Right renal pelvis (tissue), 4 donors: ENCODE measurements around the gene APBB1IP. TPM values are rescaled to one million over a fixed set of nuclear protein-coding genes. Genes with fewer than 3 reads are reported as not detected.
"Not testable (repeated sequence)": the region's sequence is repeated elsewhere in the genome, so short reads cannot be mapped to it uniquely, and the experiment has no call there.

Experiments used
- DNase-seq, 4 donors: peaks; one replicate each; pipeline ENCODE4 v3.0.0-alpha.2; 2013; ENCODE audit warnings: low read depth in 4 of 4, low spot score in 3 of 4, missing footprints in 1 of 4
- polyA plus RNA-seq, 4 donors: library from polyadenylated mRNA; unstranded; fragments of 120-200 nt; gene quantifications; one replicate each; pipeline ENCODE4 v1.2.1, GENCODE V29; 2013; ENCODE audit not compliant: insufficient read length in 4 of 4

The APBB1IP gene
- polyA plus RNA-seq, 4 donors, result 1.1 to 1.9 (median 1.5) TPM

DNA sequence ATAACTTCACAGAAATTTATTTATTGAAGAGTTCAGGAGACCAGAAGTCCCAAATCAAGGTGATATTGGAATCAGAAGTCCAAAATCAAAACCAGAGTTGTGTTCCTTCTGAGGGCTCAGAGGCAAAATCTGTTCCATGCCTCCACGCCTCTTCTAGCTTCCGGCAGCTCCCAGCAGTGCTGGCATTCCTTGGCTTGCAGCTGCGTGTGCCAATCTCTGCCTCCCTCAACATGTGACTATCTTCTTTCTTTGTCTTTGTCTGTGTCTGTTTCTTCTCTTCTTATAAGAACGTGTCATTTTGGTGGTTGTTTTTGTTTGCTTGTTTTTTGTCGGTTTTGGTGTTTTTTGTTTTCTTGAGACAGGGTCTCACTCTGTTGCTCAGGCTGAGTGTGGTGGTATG, 116.1 kb downstream of the APBB1IP start:
- no peak for DNase-seq

DNA sequence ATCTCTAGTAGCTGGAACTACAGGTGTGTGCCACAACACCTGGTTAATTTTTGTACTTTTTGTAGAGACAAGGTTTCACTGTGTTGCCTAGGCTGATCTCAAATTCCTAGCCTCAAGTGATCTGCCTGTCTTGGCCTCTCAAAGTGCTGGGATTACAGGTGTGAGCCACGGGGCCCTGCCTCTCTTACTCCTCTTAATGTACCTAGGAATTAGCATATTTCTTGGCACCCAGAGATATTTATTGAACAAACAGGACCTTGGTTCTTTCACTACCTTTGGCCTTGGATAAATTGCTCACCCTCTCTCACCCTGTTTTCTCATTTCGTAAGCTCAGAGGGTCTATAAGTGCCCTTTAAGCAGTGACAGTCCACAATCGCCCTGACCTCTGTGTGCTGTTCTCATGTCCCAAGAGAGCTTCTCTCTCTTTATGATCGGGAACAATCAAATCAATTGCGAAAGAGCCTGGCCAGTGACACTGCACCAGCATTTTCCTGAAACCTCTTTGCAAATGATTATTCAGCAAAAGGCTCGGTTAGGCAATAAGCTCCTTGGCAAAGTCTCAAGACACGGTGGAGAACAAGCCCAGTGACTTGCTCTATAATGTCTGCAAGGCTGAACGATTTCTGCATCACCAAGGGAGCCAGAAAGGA, 117.7 kb downstream of the APBB1IP start:
- no peak for DNase-seq

DNA sequence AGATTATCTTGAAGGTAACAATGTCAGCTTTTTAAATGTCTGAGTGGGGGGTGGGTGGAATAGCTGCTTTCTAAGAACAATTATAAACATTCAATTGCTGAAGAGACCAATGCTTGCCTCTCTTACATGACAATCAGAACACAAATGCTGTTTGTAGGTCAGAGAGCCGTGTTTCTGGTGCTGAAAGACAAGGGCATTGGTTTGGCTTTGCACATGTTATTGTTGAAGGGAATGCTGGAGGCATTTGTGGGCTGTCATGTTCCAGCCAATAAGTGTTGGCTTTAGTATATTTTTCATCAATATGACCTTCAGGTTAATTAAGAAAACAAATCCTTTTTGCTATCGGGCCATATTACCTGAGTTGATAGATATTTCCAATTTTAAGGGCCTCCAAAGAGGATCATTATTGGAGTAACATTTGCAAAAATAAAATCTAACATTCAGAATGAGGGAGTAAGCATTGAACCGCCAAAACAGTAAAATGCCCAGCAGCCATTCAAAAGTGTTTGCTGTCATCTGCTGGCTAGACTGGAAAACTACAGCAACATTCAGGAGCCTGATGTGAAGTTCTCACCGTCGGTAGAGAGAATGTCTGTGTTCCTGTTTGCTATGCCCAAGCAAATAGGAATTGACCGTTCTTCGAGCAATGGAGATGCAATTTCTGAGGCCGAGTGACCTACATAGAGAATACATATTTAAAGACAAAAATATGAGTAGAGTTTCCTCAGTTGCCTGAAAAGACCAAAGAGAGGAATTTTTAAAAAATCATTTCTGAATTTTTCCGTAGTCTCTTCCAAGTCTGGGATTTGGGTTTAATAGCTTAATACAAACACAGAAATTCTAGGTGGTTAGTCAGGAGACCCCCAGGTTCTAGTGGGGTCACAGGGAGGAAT, 118.9 kb downstream of the APBB1IP start:
- DNase-seq, result peak in 2 of 4 donors; percentile 18 to 33

DNA sequence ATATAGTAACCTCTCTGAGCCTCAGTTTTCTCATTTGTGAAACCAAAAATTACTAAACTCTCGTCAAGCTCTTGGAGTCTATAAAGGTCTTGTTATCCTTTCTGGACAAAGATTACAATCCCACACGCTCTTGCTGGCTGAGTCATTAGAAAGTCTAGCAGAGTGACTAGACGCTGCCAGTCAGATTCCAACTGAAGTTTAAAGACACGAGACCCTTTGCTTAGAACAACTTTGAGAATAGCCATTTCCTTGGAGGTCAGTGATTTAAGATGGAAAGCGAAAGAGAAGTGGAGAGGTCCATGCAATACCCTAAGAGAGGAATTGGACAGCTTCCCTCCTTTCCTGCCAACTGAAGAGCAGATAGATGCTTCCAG, 119.5 kb downstream of the APBB1IP start:
- DNase-seq, result no peak

DNA sequence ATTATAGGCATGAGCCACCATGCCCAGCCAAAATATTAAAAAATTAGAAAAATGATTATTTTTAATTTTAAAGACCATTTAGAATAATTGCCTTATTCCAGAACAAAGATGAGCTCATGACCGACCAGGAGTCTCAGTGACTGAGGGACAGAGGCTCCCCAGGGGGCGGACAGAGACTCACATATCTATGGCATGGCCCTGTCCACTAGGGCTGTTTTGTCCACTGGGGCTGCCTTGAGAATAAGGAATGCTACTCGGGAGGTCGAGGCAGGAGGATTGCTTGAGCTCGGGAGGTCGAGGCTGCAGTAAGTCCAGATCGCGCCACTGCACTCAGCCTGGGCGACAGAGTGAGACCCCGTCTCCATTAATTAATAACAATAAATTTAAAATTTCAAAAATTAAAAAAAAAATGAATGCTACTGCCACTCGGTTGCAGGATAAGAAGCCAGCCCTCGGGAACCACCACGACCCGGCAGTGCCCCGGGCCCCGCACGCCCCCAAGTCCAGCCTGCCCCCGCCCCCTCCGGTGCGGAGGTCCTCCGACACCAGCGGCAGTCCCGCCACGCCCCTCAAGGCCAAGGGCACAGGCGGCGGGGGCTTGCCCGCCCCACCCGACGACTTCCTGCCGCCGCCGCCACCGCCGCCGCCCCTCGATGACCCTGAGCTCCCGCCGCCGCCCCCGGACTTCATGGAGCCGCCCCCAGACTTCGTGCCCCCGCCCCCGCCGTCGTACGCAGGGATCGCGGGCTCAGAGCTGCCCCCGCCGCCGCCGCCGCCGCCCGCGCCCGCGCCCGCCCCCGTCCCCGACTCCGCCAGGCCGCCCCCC, 128.6 kb downstream of the APBB1IP start:
- no peak for DNase-seq

DNA sequence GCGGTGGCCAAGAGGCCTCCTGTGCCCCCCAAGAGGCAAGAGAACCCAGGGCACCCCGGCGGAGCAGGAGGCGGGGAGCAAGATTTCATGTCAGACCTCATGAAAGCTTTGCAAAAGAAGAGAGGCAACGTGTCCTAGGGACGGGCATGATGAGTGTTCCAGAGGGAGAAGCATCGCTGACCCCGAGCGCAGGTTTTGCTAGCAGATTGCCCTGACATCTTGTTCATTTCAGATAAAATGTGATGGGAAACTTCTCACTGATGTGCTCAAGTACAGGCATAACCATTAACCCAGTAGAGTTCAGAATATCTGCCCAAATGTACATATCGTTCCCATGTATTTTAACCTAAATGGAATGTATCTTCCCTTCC, 129.2 kb downstream of the APBB1IP start:
- DNase-seq, result no peak

DNA sequence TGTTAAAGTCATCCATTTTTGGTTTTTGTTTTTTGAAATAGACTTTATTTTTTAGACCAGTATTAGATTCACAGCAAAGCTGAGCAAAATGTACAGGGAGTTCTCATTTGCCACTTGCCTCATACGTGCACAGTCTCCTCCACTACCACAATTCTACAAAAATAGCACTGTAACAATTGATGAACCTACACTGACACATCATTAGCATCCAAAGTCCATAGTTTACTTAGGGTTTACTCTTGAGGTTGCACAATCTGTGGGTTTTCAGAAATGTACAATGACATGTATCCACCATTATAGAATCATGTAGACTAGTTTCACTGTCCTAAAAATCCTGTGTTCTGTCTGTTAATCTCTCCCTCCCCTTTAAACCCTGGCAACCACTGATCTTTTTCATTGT, 133.5 kb downstream of the APBB1IP start:
- no peak for DNase-seq

DNA sequence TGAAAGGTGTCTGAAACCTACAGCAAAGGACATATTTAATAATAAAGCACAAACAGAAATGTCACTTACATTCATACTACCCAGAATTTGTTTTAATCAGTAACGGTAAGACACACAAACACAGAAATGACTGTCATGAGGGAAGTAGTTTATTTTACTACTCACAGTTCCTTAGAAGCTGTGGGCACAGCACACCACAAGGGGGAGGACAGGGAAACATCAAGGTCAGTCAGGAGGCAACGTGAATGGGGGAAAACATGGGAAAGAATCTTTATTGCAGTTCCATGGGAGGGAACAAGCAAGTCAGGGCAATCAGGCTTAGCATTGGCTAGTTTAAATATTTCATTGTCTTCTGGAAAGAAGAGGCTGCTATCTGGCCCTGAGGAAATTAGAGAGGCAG, 135.5 kb downstream of the APBB1IP start:
- DNase-seq, result no peak

DNA sequence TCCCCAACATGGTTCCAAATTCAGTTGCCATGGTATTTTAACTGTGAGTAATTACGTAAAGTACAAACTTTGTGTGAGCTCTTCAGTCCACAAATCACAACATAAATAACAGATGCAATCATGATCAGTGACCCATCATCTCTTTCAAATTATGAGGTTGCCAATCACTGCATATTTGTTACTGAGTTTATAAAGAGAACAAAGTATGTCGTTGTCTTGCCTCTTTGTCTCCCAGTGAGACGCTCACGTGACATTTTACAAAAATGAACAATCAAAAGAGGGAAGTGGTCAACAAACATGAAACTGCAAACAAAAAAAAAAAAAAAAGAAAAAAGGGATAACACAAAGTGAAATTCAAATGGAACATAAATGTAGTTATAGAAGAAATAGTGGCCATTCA, 136.6 kb downstream of the APBB1IP start:
- DNase-seq, result no peak

DNA sequence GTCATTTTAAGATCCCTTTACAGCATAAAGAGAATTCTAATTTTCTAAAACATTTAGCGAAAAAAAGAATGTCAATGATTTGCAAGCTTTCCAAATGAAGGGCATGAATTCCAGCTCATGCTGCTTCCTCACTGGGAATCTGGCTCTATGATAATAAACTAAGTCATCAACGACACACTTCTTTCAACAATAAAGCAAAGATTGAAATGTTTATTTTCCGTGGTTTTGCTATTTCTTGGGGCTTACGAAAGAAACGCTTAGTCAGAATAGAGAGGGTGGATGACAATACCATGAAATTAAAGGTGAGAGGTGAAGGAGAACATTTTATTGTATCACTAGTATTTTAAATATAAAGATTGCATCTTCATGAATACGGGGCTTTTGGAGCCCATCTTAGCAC, 140.2 kb downstream of the APBB1IP start:
- DNase-seq, result not testable (repeated sequence)

DNA sequence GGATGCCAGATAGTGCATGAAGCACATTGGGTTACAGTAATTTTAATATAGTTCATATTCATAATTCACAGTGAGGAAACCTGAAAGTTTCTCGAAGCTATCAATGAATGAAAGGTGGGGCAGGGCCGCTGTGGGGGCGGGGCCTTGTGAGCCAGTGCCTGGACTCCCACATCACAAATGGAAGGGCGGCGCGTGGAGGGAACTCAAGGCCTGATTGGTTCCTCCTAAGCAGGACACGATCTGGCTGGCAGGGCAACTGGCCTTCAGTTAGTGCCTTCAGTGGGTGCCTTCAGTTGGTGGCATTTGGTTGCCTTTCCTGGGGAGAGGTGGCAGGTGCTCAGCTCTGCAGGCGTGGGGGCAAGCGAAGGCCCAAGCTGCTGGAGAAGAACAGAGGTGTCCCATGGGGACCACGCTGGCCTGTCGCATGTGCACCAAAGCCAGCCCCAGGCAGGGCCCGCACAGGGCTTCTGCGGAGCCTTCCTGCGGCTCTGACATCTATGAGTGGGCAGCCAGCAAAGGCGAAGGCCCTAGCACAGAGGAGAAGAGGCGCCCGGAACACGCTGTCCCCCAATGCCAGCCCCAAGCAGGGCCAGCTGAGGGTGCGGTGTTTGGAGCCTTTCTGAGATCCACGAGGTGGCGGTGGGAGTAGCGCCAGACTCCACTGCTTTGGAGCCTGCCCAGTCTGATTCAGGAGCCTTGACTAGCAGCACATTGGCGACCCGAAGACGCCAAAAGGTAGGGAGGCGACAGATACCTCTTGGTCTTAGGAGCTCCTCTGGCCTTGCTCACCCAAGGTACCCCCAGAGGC, 141.3 kb downstream of the APBB1IP start:
- DNase-seq, result no peak

DNA sequence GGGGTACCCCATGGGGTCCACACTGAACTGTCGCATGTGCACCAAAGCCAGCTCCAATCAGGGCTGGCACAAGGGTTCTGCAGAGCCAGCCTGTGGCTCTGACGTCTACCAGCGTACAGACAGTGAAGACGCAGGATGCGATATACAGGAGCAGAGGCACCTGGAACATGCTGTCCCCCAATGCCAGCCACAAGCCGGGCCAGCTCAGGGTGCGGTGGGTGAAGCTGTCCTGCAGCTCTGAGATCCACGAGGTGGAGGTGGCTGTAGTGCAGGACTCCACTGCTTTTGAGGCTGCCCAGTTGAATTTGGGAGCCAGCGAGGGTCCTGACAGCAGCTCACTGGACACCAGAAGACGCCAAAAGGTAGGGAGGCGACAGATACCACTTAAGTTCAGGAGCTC, 148.1 kb downstream of the APBB1IP start:
- no peak for DNase-seq

DNA sequence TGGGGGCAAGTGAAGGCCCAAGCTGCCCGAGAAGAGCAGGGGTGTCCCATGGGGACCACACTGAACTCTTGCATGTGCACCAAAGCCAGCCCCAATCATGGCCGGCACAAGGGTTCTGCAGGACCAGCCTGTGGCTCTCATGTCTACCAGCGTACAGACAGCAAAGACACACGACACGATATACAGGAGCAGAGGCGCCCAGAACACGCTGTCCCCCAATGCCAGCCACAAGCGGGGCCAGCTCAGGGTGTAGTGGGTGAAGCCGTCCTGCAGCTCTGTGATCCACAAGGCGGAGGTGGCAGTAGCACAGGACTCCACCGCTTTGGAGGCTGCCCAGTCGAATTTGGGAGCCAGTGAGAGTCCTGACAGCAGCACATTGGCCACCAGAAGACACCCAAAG, 150.5 kb downstream of the APBB1IP start:
- no peak for DNase-seq

DNA sequence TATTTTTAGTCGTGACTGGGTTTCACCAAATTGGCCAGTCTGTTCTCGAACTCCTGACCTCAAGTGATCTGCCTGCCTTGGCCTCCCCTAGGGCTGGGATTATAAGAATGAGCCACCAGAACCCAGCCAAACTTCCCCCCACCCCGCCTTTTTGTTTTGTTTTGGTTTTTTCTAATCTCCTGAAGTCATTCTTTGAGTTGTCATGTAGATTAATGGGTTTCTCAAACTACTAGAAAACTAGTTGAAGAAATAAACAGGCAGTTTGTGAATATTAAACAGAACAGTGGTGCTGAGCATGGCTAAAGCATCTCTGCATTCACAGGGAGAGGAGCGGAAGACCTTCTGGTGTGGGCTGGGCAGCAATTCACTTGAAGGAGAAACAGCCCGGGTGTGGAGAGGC, 151.7 kb downstream of the APBB1IP start:
- not testable (repeated sequence) for DNase-seq

DNA sequence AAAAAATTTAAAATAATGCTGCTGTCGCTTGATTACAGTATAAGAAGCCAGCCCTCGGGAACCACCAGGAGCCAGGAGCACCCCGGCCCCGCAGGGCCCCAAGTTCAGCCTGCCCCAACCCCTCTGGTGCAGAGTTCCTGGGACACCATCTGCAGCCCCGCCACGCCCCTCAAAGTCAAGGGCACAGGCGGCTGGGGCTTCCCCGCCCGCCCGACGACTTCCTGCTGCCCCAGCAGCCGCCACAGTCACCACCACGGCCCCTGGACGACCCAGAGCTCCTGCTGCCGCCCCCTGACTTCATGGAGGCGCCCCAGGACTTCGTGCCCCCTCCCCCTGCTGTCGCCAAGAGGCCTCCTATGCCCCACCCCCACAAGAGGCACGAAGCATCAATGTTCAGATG, 155.8 kb downstream of the APBB1IP start:
- DNase-seq, result no peak

DNA sequence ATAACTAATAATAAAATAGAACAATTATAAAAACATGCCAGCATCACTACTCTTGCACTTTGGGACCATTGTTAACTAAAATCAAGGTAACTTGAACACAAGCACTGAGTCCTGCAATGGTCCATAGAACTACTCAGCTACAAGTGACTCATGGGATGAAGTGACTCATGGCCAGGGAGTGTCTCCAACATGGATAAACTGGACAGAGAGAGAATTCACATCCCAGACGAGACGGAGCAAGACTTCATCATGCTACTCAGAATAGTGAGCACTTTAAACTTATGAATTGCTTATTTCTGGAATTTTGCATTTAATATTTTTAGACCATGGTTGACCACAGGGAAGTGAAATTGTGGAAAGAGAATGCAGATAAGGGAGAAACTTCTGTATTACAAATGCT, 165.1 kb downstream of the APBB1IP start:
- not testable (repeated sequence) for DNase-seq

DNA sequence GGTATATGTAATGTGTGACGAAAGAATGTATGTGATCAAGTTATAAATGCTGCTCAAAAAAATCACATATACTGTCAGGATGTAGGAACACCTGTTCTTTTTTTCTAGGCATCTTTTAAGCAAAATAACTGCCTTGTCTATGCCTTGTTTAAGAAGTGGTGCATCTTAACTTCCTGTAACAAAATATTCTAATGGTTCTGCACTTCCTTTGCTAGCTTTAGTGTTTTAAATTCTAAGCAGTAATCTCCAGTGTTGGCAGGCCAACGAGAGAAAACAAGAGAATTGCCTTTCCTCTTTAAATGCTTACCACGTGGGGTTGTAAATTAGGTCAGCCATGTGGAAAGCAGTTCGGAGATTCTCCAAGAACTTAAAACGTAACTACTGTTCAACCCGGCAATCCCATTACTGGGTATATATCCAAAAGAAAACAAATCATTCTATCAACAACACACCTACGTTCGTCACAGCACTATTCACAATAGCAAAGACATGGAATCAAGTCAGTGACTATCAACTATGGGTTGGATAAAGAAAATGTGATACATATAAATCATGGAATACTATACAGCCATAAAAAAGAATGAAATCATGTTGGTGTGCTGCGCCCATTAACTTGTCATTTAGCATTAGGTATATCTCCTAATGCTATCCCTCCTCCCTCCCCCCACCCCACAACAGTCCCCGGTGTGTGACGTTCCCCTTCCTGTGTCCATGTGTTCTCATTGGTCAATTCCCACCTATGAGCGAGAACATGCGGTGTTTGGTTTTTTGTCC, 166.4 kb downstream of the APBB1IP start:
- not testable (repeated sequence) for DNase-seq

DNA sequence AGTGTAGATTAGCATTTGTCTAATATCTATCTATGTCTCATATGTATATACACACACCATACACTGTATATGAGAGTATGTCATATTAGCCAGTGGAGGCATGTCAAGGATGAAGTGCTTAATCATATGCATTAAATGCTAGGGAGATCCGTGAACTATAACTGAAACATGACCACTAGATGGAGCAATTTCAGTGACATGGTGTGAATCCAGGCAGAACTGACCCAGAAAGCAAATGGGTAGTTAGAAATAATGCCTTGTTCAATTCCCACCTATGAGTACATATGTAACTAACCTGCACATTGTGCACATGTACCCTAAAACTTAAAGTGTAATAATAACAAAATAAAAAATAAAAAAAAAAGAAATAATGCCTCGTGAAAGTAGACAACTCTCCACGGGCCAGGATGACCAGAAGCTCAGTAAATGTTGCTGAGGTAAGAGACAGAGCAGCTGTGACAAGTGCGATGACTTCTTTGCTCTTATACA, 168.3 kb downstream of the APBB1IP start:
- not testable (repeated sequence) for DNase-seq

DNA sequence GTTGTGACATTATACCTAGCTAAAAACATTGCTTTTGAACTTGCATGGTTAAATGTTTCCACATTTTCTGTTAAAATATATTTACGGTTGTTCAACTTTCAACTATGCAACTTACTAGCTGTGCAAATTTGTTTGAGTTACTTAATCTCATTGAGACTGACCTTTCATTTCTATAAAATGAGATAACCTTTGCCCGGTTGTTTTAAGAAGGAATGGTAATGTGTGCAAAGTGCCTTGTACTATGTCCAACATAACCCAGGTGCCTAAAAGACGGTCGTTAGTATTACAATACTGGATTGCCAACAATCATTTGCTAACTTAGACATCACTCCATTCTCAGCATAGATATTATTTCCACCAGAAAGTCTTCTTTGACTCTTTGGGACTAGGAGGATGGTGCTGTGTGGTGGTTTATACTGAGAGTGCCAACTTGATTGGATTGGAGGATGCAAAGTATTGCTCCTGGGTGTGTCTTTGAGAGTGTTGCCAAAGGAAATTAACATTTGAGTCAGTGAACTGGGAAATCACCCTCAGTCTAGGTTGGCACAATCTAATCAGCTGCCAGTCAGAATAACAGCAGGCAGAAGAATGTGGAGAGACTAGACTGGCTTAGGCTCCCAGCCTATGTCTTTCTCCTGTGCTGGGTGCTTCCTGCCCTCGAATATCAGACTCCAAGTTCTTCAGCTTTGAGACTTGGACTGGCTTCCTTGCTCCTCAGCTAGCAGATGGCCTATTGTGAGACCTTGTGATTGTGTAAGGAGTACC, 174.2 kb downstream of the APBB1IP start:
- no peak for DNase-seq
